Liver (tissue), 9 donors: ENCODE measurements around the gene EEFSEC. TPM values are rescaled to one million over a fixed set of nuclear protein-coding genes. Genes with fewer than 3 reads are reported as not detected.

ENCODE experiments used
- DNase-seq: peaks from one replicate; pipeline ENCODE4 v3.0.0-alpha.2; 2017; ENCODE audit warnings: low spot score
- H3K27ac ChIP-seq, 2 donors: one replicate each; pipeline ENCODE4 v1.7.0; 2013; ENCODE audit warnings: inconsistent platforms in 2 of 2, low read length in 2 of 2, control low read depth in 1 of 2, low read depth in 1 of 2, mild to moderate bottlenecking in 1 of 2
- H3K27me3 ChIP-seq, 4 donors: one replicate each; pipeline versions ENCODE4 v1.6.1 to v1.7.0; 2013; ENCODE audit warnings: low read length in 3 of 4, inconsistent platforms in 1 of 4, mild to moderate bottlenecking in 1 of 4, moderate library complexity in 1 of 4; ENCODE audit not compliant: control insufficient read depth in 4 of 4, insufficient read depth in 4 of 4
- H3K36me3 ChIP-seq, 4 donors: one replicate each; pipeline versions ENCODE4 v1.6.1 to v1.7.0; 2013; ENCODE audit warnings: low read length in 3 of 4, mild to moderate bottlenecking in 3 of 4, low read depth in 1 of 4, moderate library complexity in 1 of 4; ENCODE audit not compliant: control insufficient read depth in 4 of 4, insufficient read depth in 3 of 4
- H3K4me1 ChIP-seq, 4 donors: one replicate each; pipeline versions ENCODE4 v1.6.1 to v1.7.0; 2013; ENCODE audit warnings: low read length in 3 of 4, mild to moderate bottlenecking in 3 of 4, moderate library complexity in 1 of 4; ENCODE audit not compliant: control insufficient read depth in 4 of 4, insufficient read depth in 4 of 4
- H3K4me3 ChIP-seq, 3 donors: one replicate each; pipeline versions ENCODE4 v1.6.1 to v1.7.0; 2013; ENCODE audit warnings: low read length in 3 of 3, control low read depth in 1 of 3, low read depth in 1 of 3, mild to moderate bottlenecking in 1 of 3
- H3K9ac ChIP-seq, 2 donors: one replicate each; pipeline ENCODE4 v1.7.0; 2013; ENCODE audit warnings: low read length in 2 of 2, mild to moderate bottlenecking in 2 of 2, moderate library complexity in 2 of 2, control low read depth in 1 of 2, low read depth in 1 of 2
- H3K9me3 ChIP-seq, 4 donors: one replicate each; pipeline versions ENCODE4 v1.6.1 to v1.7.0; 2013; ENCODE audit warnings: low read length in 3 of 4; ENCODE audit not compliant: control insufficient read depth in 4 of 4
- ATF3 ChIP-seq: IDR thresholded peaks from 2 replicates; pipeline ENCODE4 v1.6.1; 2016; ENCODE audit warnings: antibody characterized with exemption
- FOXA1 ChIP-seq: IDR thresholded peaks from 2 replicates; pipeline ENCODE4 v1.6.1; 2016; ENCODE audit warnings: antibody characterized with exemption
- FOXA2 ChIP-seq: IDR thresholded peaks from 2 replicates; pipeline ENCODE4 v1.6.1; 2016; ENCODE audit warnings: antibody characterized with exemption
- GABPA ChIP-seq, 2 donors: IDR thresholded peaks in 1 of 2; conservative IDR thresholded peaks in 1 of 2; 2 replicates each; pipeline ENCODE4 v1.6.1; 2016; ENCODE audit warnings: antibody characterized with exemption in 2 of 2, mild to moderate bottlenecking in 1 of 2, moderate library complexity in 1 of 2
- HNF4A ChIP-seq, 2 donors: conservative IDR thresholded peaks; 2 replicates each; pipeline ENCODE4 v1.6.1; 2016; ENCODE audit warnings: antibody characterized with exemption in 2 of 2, mild to moderate bottlenecking in 2 of 2
- HNF4G ChIP-seq: IDR thresholded peaks from 2 replicates; pipeline ENCODE4 v1.6.1; 2016; ENCODE audit warnings: antibody characterized with exemption
- JUND ChIP-seq, 2 donors: IDR thresholded peaks; 2 replicates each; pipeline ENCODE4 v1.6.1; 2016; ENCODE audit warnings: antibody characterized with exemption in 2 of 2
- MAX ChIP-seq: IDR thresholded peaks from 2 replicates; pipeline ENCODE4 v1.6.1; 2016; ENCODE audit warnings: antibody characterized with exemption
- NR2F2 ChIP-seq: IDR thresholded peaks from 2 replicates; pipeline ENCODE4 v1.6.1; 2016; ENCODE audit warnings: antibody characterized with exemption
- RAD21 ChIP-seq, 2 donors: IDR thresholded peaks; 2 replicates each; pipeline ENCODE4 v1.6.1; 2016; ENCODE audit warnings: antibody characterized with exemption in 2 of 2, mild to moderate bottlenecking in 2 of 2
- RXRA ChIP-seq, 2 donors: IDR thresholded peaks; 2 replicates each; pipeline ENCODE4 v1.6.1; 2017 to 2018; ENCODE audit warnings: antibody characterized with exemption in 2 of 2, mild to moderate bottlenecking in 1 of 2
- TAF1 ChIP-seq: conservative IDR thresholded peaks from 2 replicates; pipeline ENCODE4 v1.6.1; 2016; ENCODE audit warnings: antibody characterized with exemption, mild to moderate bottlenecking
- YY1 ChIP-seq: IDR thresholded peaks from 2 replicates; pipeline ENCODE4 v1.6.1; 2016; ENCODE audit warnings: antibody characterized with exemption, mild to moderate bottlenecking
- WGBS: extraction: QIAGEN DNeasy Blood & Tissue Kit; methylation state at CpG from one replicate; pipeline ENCODE4 v1.1.7; 2013; 5-methylcytosine and 5-hydroxymethylcytosine counted together
- polyA plus RNA-seq, 2 donors: library from polyadenylated mRNA; stranded (reverse) in 1 of 2; unstranded in 1 of 2; fragments of 200-250 nt in 1 of 2; fragments of >200 nt in 1 of 2; fragmentation: Nextera tagmentation in 1 of 2; extraction: Ambion mirVana in 1 of 2; gene quantifications; one replicate each; pipeline versions ENCODE4 v1.2.1 to v1.2.3, GENCODE V29; 2013 to 2015
- total RNA-seq, 2 donors: library from RNA; depleted of rRNA; stranded (reverse); fragments of >200 nt; gene quantifications; one replicate each; pipeline ENCODE4 v1.2.3, GENCODE V29; 2014
- TF ChIP-seq, protein P1 (sequence below): fragments of 150-350 bp; IDR thresholded peaks from 2 replicates; pipeline ENCODE4 v1.5.1; 2017; ENCODE audit warnings: improper control_type of control experiment, low read depth, low read length; ENCODE audit not compliant: missing input control
- donor health status: healthy.
- donor health status: healthy.
- donor health status: healthy.
- donor health status: healthy.
- donor health status: healthy.

EEFSEC gene
- total and polyA plus RNA-seq, 4 donors = 8.4 to 13.1 (median 10.7) TPM

DNA sequence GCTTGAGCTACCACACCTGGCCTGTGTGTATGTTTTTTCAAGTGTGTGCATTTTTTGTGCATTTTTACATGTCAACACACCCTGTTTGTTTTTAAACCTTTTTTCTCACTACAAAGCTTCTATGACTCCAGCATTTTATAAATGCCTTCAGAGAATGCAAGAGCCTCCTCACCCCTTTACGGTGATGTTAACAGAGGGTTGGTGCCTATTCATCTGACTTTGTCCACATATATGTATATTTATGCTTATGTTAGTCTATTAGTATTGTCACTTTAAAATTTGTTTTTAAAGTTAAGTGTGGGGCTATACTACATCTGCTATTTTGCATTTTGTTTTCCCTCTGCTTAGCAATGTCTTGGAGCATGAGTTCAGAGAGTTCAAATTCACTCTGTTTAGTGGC, 45.8 kb downstream of the EEFSEC start:
- Histone ChIP-seq H3K27me3 (no peaks in the 10 kb centered on the region), H3K27ac (no peak overlapping the region), H3K4me3 (no peak overlapping the region), H3K9me3 (no peaks in the 10 kb centered on the region), H3K36me3 (no peaks in the 10 kb centered on the region), H3K9ac (no peak overlapping the region), H3K4me1 (peaks cover 0 to under 1% (median 0%) of the 10 kb centered on the region in 4 donors)
- WGBS = 99% methylated on average over 1 of the region's 1 CpG
- TF ChIP-seq TAF1 (no peak), HNF4A (conservative IDR thresholded peaks at IDR 0.05) (no peak), FOXA1 (no peak), JUND (IDR thresholded peaks at IDR 0.05) (no peak), ATF3 (no peak), NR2F2 (no peak), YY1 (no peak), GABPA (IDR thresholded peaks at IDR 0.05 in 1 of 2, conservative IDR thresholded peaks at IDR 0.05 in 1 of 2) (no peak)
- no peak for DNase-seq

- Histone ChIP-seq H3K9ac (no peak overlapping the region), H3K9me3 (no peaks in the 10 kb centered on the region), H3K27ac (no peak overlapping the region), H3K4me3 (no peak overlapping the region), H3K36me3 (no peaks in the 10 kb centered on the region), H3K4me1 (no peaks in the 10 kb centered on the region), H3K27me3 (no peaks in the 10 kb centered on the region)
- no peak for TF ChIP-seq RAD21 (IDR thresholded peaks at IDR 0.05)
- TF ChIP-seq NR2F2 = no peak
- no peak for TF ChIP-seq HNF4G
- no peak for TF ChIP-seq JUND (IDR thresholded peaks at IDR 0.05)
- TF ChIP-seq FOXA2 = no peak
- TF ChIP-seq MAX = no peak
- TF ChIP-seq YY1 = no peak
- no peak for TF ChIP-seq RXRA (IDR thresholded peaks at IDR 0.05)
- TF ChIP-seq GABPA (IDR thresholded peaks at IDR 0.05 in 1 of 2, conservative IDR thresholded peaks at IDR 0.05 in 1 of 2) = no peak
- no peak for TF ChIP-seq FOXA1
- DNase-seq = no peak
- WGBS = 96% methylated on average over 1 of the region's 1 CpG
Measured at GRCh38 chr3:128201158-128201755, 48.0 kb downstream of the EEFSEC start.

DNA sequence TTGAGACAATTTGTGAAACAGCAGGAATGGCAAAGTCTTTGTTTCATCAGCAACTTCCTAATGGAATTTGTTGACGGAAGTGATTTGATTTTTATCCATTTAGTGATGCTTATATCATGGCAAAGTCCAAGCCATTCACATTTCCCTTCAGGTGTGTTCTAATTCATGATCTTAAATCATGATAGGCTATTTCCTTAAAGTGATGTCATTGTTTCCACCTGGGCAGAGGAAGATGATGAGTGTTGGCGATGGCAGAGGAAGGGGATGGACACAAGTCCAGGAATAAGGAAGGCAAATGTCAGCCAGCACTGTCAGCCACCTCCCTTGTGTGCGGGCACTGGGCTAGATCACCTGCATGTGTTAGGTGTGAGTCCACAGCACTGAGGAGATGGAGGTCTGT, 49.9 kb downstream of the EEFSEC start:
- Histone ChIP-seq H3K27me3 (no peaks in the 10 kb centered on the region), H3K4me1 (no peaks in the 10 kb centered on the region), H3K9me3 (no peaks in the 10 kb centered on the region), H3K27ac (no peak overlapping the region), H3K9ac (no peak overlapping the region), H3K4me3 (no peak overlapping the region), H3K36me3 (no peaks in the 10 kb centered on the region)
- TF ChIP-seq, protein P1, sequence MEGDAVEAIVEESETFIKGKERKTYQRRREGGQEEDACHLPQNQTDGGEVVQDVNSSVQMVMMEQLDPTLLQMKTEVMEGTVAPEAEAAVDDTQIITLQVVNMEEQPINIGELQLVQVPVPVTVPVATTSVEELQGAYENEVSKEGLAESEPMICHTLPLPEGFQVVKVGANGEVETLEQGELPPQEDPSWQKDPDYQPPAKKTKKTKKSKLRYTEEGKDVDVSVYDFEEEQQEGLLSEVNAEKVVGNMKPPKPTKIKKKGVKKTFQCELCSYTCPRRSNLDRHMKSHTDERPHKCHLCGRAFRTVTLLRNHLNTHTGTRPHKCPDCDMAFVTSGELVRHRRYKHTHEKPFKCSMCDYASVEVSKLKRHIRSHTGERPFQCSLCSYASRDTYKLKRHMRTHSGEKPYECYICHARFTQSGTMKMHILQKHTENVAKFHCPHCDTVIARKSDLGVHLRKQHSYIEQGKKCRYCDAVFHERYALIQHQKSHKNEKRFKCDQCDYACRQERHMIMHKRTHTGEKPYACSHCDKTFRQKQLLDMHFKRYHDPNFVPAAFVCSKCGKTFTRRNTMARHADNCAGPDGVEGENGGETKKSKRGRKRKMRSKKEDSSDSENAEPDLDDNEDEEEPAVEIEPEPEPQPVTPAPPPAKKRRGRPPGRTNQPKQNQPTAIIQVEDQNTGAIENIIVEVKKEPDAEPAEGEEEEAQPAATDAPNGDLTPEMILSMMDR = no peak
- no peak for TF ChIP-seq MAX
- DNase-seq = no peak
- WGBS = 97% methylated on average over 3 of the region's 3 CpGs
